ENCODE data around the gene SNRNP40. TPM values are rescaled to one million over a fixed set of nuclear protein-coding genes. Genes with fewer than 3 reads are reported as not detected.

The SNRNP40 gene
- total and polyA plus RNA-seq, 12 donors: 12.0 to 58.7 (median 38.7) TPM

GRCh38 chr1:31228986-31229385 is 67.6 kb downstream of the SNRNP40 start:
- TF ChIP-seq, protein P1, sequence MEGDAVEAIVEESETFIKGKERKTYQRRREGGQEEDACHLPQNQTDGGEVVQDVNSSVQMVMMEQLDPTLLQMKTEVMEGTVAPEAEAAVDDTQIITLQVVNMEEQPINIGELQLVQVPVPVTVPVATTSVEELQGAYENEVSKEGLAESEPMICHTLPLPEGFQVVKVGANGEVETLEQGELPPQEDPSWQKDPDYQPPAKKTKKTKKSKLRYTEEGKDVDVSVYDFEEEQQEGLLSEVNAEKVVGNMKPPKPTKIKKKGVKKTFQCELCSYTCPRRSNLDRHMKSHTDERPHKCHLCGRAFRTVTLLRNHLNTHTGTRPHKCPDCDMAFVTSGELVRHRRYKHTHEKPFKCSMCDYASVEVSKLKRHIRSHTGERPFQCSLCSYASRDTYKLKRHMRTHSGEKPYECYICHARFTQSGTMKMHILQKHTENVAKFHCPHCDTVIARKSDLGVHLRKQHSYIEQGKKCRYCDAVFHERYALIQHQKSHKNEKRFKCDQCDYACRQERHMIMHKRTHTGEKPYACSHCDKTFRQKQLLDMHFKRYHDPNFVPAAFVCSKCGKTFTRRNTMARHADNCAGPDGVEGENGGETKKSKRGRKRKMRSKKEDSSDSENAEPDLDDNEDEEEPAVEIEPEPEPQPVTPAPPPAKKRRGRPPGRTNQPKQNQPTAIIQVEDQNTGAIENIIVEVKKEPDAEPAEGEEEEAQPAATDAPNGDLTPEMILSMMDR (IDR thresholded peaks at IDR 0.05): no peak
- no peak for TF ChIP-seq POLR2A (IDR thresholded peaks at IDR 0.05)
- Histone ChIP-seq H3K36me3 (replicated peaks in 1 of 2) (no peaks in the 10 kb centered on the region), H3K9me3 (replicated peaks in 1 of 3) (no peaks in the 10 kb centered on the region), H3K4me1 (replicated peaks in 1 of 2) (no peaks in the 10 kb centered on the region), H3K27me3 (no peaks in the 10 kb centered on the region), H3K4me3 (no peak overlapping the region), H3K27ac (no peak overlapping the region)
- intact Hi-C loops (cut with DNase I): no loop called here
- DNase-seq: no peak

DNA sequence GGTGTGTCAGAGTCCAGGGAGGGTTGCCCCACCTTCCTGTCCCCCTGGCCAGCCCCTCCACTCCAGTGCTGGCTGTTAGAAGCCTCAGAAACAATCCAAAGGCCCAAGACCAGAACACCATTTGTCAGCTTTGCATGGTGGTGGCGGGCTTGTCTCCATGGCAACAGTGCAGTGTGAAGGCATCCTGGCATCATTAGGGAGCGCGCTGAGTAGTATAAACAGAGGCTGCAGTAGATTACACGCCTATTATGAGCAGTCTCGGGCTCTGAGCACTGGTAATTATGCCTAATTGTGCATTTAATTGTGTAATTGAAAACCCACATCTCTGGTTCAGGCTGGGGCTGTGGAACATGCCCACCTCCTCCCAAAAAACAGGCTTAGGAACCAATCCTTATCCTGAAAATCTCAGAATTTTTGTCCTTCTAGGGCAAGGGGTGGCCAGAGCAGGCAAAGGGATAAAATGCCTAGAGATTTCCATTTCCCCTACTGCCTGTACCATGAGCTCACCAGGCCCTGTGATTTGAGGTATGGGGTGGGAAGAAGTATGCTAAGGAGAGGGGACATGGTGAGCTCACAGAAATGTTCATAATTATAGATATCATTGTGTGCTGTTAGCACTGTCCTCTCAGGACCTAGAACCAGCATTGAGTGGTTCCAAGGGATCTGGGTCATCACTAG is 68.6 kb downstream of the SNRNP40 start:
- WGBS, 4 donors: 78 to 86% (median 84%) methylated on average over 5 of the region's 5 CpGs
- no peaks in the 10 kb centered on the region for H3K27me3 ChIP-seq
- no peak for TF ChIP-seq POLR2A (IDR thresholded peaks at IDR 0.05)
- TF ChIP-seq, protein P1 (IDR thresholded peaks at IDR 0.05): no peak
- intact Hi-C loops (cut with DNase I): no loop called here
- H3K4me1 ChIP-seq (replicated peaks in 1 of 2): no peaks in the 10 kb centered on the region
- no peak overlapping the region for H3K27ac ChIP-seq
- H3K36me3 ChIP-seq (replicated peaks in 1 of 2): no peaks in the 10 kb centered on the region
- H3K4me3 ChIP-seq: no peak overlapping the region
- DNase-seq: no peak
- no peaks in the 10 kb centered on the region for H3K9me3 ChIP-seq (replicated peaks in 1 of 3)

DNA sequence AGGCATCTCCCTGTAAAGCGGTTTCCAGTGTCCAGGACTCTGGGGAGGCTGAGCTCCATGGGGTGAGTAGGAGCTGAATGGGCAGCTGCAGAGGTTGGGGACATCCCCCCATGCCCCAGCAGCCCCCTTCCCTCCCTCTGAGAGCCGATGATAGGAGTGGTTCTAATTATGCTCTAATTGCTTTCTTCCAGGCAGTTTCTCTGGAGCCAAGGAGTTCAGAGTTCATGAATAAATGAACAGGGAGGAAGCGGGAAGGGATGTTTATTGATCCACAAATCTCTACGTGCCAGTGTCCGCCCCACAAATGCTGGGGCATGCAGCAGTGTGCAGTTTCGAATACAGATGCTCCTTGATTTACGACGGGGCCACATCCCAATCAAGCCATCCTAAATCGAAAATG is 72.5 kb downstream of the SNRNP40 start:
- H3K27ac ChIP-seq: no peak overlapping the region
- no peaks in the 10 kb centered on the region for H3K27me3 ChIP-seq
- H3K4me3 ChIP-seq: no peak overlapping the region
- H3K4me1 ChIP-seq (replicated peaks in 1 of 2): no peaks in the 10 kb centered on the region
- WGBS, 4 donors: 46 to 63% (median 59%) methylated on average over 8 to 9 of the region's 9 CpGs
- H3K36me3 ChIP-seq (replicated peaks in 1 of 2): no peaks in the 10 kb centered on the region
- no peak for DNase-seq
- no peaks in the 10 kb centered on the region for H3K9me3 ChIP-seq (replicated peaks in 1 of 3)
- intact Hi-C loops (cut with DNase I): no loop called here
- TF ChIP-seq, protein P1 (IDR thresholded peaks at IDR 0.05): no peak
- no peak for TF ChIP-seq POLR2A (IDR thresholded peaks at IDR 0.05)

GRCh38 chr1:31222176-31222575 is 74.4 kb downstream of the SNRNP40 start:
- TF ChIP-seq POLR2A (IDR thresholded peaks at IDR 0.05): no peak
- TF ChIP-seq, protein P1 (IDR thresholded peaks at IDR 0.05): no peak
- intact Hi-C loops (cut with DNase I): no loop called here
- WGBS, 4 donors: 69 to 83% (median 76%) methylated on average over 2 to 3 of the region's 3 CpGs
- no peaks in the 10 kb centered on the region for H3K27me3 ChIP-seq
- H3K9me3 ChIP-seq (replicated peaks in 1 of 3): no peaks in the 10 kb centered on the region
- H3K36me3 ChIP-seq (replicated peaks in 1 of 2): no peaks in the 10 kb centered on the region
- no peak for DNase-seq
- no peak overlapping the region for H3K27ac ChIP-seq
- no peaks in the 10 kb centered on the region for H3K4me1 ChIP-seq (replicated peaks in 1 of 2)
- no peak overlapping the region for H3K4me3 ChIP-seq
